Loucy (cell line): Measurements from ENCODE around the gene PDK2.

Source experiments
- H2AFZ ChIP-seq: fragments of 200-600 bp; sonication (generic); 2 replicates; pipeline ENCODE4 v1.6.0; 2016; ENCODE audit warnings: antibody characterized with exemption, mild to moderate bottlenecking, low read length, moderate library complexity
- H3F3A ChIP-seq: fragments of 200-600 bp; 2 replicates; pipeline ENCODE4 v1.6.0; 2016; ENCODE audit warnings: antibody characterized with exemption, low read depth, mild to moderate bottlenecking
- H3K27me3 ChIP-seq: fragments of 200-600 bp; sonication (generic); 2 replicates; pipeline ENCODE4 v1.6.1; 2014; ENCODE audit warnings: low read length, mild to moderate bottlenecking; ENCODE audit not compliant: insufficient read depth, poor library complexity, severe bottlenecking
- H3K36me3 ChIP-seq: fragments of 200-600 bp; sonication (generic); 2 replicates; pipeline ENCODE4 v1.6.1; 2016; ENCODE audit warnings: low read length; ENCODE audit not compliant: insufficient read depth
- H3K4me1 ChIP-seq: fragments of 200-600 bp; sonication (generic); 2 replicates; pipeline ENCODE4 v1.5.1; 2014; ENCODE audit warnings: low read length, mild to moderate bottlenecking; ENCODE audit not compliant: insufficient read depth, poor library complexity, severe bottlenecking
- H3K4me2 ChIP-seq: fragments of 200-600 bp; sonication (generic); 2 replicates; pipeline ENCODE4 v1.6.0; 2014; ENCODE audit warnings: antibody characterized with exemption, low read length, low read depth, mild to moderate bottlenecking; ENCODE audit not compliant: poor library complexity, severe bottlenecking
- H3K4me3 ChIP-seq: fragments of 200-600 bp; sonication (generic); 2 replicates; pipeline ENCODE4 v1.5.1; 2014; ENCODE audit warnings: low read length, mild to moderate bottlenecking, mixed read lengths; ENCODE audit not compliant: poor library complexity, severe bottlenecking
- H3K79me2 ChIP-seq: fragments of 200-600 bp; sonication (generic); 2 replicates; pipeline ENCODE4 v1.6.1; 2014; ENCODE audit warnings: low read length; ENCODE audit not compliant: insufficient read depth
- H3K9ac ChIP-seq: fragments of 200-600 bp; sonication (generic); 2 replicates; pipeline ENCODE4 v1.6.0; 2014; ENCODE audit warnings: mild to moderate bottlenecking, low read depth, low read length, moderate library complexity; ENCODE audit not compliant: poor library complexity, severe bottlenecking
- H3K9me2 ChIP-seq: fragments of 200-600 bp; sonication (generic); replicated peaks from 2 replicates; pipeline ENCODE4 v1.6.1; 2016; ENCODE audit warnings: low read depth, low read length, mixed read lengths
- H3K9me3 ChIP-seq: fragments of 200-600 bp; sonication (generic); 2 replicates; pipeline ENCODE4 v1.6.1; 2014; ENCODE audit warnings: mild to moderate bottlenecking, antibody characterized with exemption, low read length, low read depth; ENCODE audit not compliant: insufficient read depth
- H4K20me1 ChIP-seq: fragments of 200-600 bp; sonication (generic); 2 replicates; pipeline ENCODE4 v1.6.0; 2014; ENCODE audit warnings: antibody characterized with exemption, low read length, mild to moderate bottlenecking; ENCODE audit not compliant: insufficient read depth, poor library complexity, severe bottlenecking
- CTCF ChIP-seq: fragments of 200-600 bp; sonication (generic); conservative IDR thresholded peaks from 2 replicates; pipeline ENCODE4 v1.5.1; 2014; ENCODE audit warnings: mild to moderate bottlenecking, antibody characterized with exemption, low read length
- EZH2phosphoT487 ChIP-seq: fragments of 200-600 bp; IDR thresholded peaks from 2 replicates; pipeline ENCODE4 v1.6.1; 2018; ENCODE audit warnings: antibody characterized with exemption, mild to moderate bottlenecking, moderate library complexity, borderline replicate concordance

Gene PDK2

GRCh38 chr17:50155115-50155819 is 60.1 kb downstream of the PDK2 start:
- Histone ChIP-seq H3K36me3 (no peaks in the 10 kb centered on the region), H3K9me3 (no peaks in the 10 kb centered on the region), H3K4me3 (no peak overlapping the region), H3K9me2 (no peaks in the 10 kb centered on the region), H3F3A (no peaks in the 10 kb centered on the region), H3K9ac (peak overlapping the region; percentile 8), H3K79me2 (peaks cover 5% of the 10 kb centered on the region), H3K4me2 (no peak overlapping the region), H3K4me1 (peaks cover 34% of the 10 kb centered on the region), H2AFZ (no peak overlapping the region), H4K20me1 (peaks cover 4% of the 10 kb centered on the region), H3K27me3 (no peaks in the 10 kb centered on the region)
- no peak for TF ChIP-seq EZH2phosphoT487
- TF ChIP-seq CTCF: no peak

GRCh38 chr17:50157891-50158290 is 62.7 kb downstream of the PDK2 start:
- H3F3A ChIP-seq: no peaks in the 10 kb centered on the region
- H3K9me3 ChIP-seq: no peaks in the 10 kb centered on the region
- no peak overlapping the region for H3K4me2 ChIP-seq
- no peaks in the 10 kb centered on the region for H3K79me2 ChIP-seq
- no peaks in the 10 kb centered on the region for H3K27me3 ChIP-seq
- H3K9me2 ChIP-seq: no peaks in the 10 kb centered on the region
- no peak overlapping the region for H3K4me3 ChIP-seq
- no peaks in the 10 kb centered on the region for H3K36me3 ChIP-seq
- TF ChIP-seq EZH2phosphoT487 (no peak), CTCF (no peak)
- peaks cover 38% of the 10 kb centered on the region for H3K4me1 ChIP-seq
- no peak overlapping the region for H3K9ac ChIP-seq
- peak overlapping the region; percentile 21; the same call in 1 of the 2 replicates for H2AFZ ChIP-seq
- no peaks in the 10 kb centered on the region for H4K20me1 ChIP-seq

GRCh38 chr17:50161023-50161910 is 66.1 kb downstream of the PDK2 start:
- H3K9me2 ChIP-seq: no peaks in the 10 kb centered on the region
- no peaks in the 10 kb centered on the region for H3F3A ChIP-seq
- peak overlapping the region; percentile 74 for H3K9ac ChIP-seq
- TF ChIP-seq CTCF: peak; percentile 86
- TF ChIP-seq EZH2phosphoT487: no peak
- H3K36me3 ChIP-seq: no peaks in the 10 kb centered on the region
- H3K27me3 ChIP-seq: no peaks in the 10 kb centered on the region
- H3K4me2 ChIP-seq: peak overlapping the region; percentile 83
- peaks cover 18% of the 10 kb centered on the region for H3K4me1 ChIP-seq
- H3K9me3 ChIP-seq: no peaks in the 10 kb centered on the region
- H3K4me3 ChIP-seq: peak overlapping the region; percentile 76
- H2AFZ ChIP-seq: peak overlapping the region; percentile 86
- H4K20me1 ChIP-seq: no peaks in the 10 kb centered on the region
- H3K79me2 ChIP-seq: no peaks in the 10 kb centered on the region
